Uterus (tissue), 4 donors: ENCODE measurements around the gene SEC14L5. TPM values are rescaled to one million over a fixed set of nuclear protein-coding genes. Genes with fewer than 3 reads are reported as not detected.

Experiments
- DNase-seq, 2 donors: peaks; one replicate each; pipeline ENCODE4 v3.0.0-alpha.2; 2019 to 2020
- H3K27ac ChIP-seq, 2 donors: fragments of 200-600 bp; sonication (generic); 1 replicate in 1 of 2; 2 replicates in 1 of 2; pipeline ENCODE4 v1.5.1; 2016 to 2018
- H3K27me3 ChIP-seq, 2 donors: fragments of 200-600 bp; sonication (generic); one replicate each; pipeline ENCODE4 v1.5.1; 2018 to 2019; ENCODE audit warnings: control low read depth in 1 of 2
- H3K36me3 ChIP-seq, 2 donors: fragments of 200-600 bp; sonication (generic); one replicate each; pipeline ENCODE4 v1.5.1; 2019; ENCODE audit warnings: control low read depth in 1 of 2
- H3K4me1 ChIP-seq, 2 donors: fragments of 200-600 bp; sonication (generic); one replicate each; pipeline ENCODE4 v1.5.1; 2018 to 2019; ENCODE audit warnings: control low read depth in 1 of 2
- H3K4me3 ChIP-seq, 2 donors: fragments of 200-600 bp; sonication (generic); 1 replicate in 1 of 2; 2 replicates in 1 of 2; pipeline ENCODE4 v1.5.1; 2018 to 2019; ENCODE audit warnings: mild to moderate bottlenecking in 1 of 2
- H3K9me3 ChIP-seq, 2 donors: fragments of 200-600 bp; sonication (generic); one replicate each; pipeline ENCODE4 v1.5.1; 2019; ENCODE audit warnings: control low read depth in 1 of 2
- CTCF ChIP-seq, 4 experiments: fragments of 200-600 bp in 2 of 4; fragments of 450-650 bp in 2 of 4; sonication (generic) in 2 of 4; IDR thresholded peaks; one replicate each; pipeline ENCODE4 v1.5.1; 2016 to 2019; ENCODE audit warnings: antibody characterized with exemption in 4 of 4, mild to moderate bottlenecking in 2 of 4, moderate library complexity in 1 of 4
- POLR2A ChIP-seq, 2 donors: fragments of 450-650 bp; IDR thresholded peaks; one replicate each; pipeline ENCODE4 v1.6.1; 2016; ENCODE audit warnings: antibody characterized with exemption in 2 of 2, mild to moderate bottlenecking in 1 of 2, moderate library complexity in 1 of 2
- intact Hi-C: fragments of 100-400 bp; cut with DNase I; formaldehyde crosslinking; loops from one replicate; pipeline ENCODE4 v1.15.1; 2023; ENCODE audit warnings: low total_unique reads
- total RNA-seq, 4 donors: library from RNA; depleted of rRNA in 3 of 4; stranded (reverse); fragments of >200 nt in 3 of 4; gene quantifications; one replicate each; pipeline versions ENCODE4 v1.1.0 to v1.2.4, GENCODE V29; 2014 to 2023
- donor health status: DM: yes; HTN: yes; CAD: no.

The SEC14L5 gene
- total RNA-seq, 4 donors from 2014 or later: 0.28 to 2.0 TPM; not detected in 2

- no peak overlapping the region for H3K4me3 ChIP-seq
- intact Hi-C loops: no loop called here
- no peaks in the 10 kb centered on the region for H3K4me1 ChIP-seq
- H3K36me3 ChIP-seq: no peaks in the 10 kb centered on the region
- no peaks in the 10 kb centered on the region for H3K9me3 ChIP-seq
- TF ChIP-seq CTCF (IDR thresholded peaks at IDR 0.05) (no peak), POLR2A (IDR thresholded peaks at IDR 0.05) (no peak)
- no peaks in the 10 kb centered on the region for H3K27me3 ChIP-seq
- no peak overlapping the region for H3K27ac ChIP-seq
- no peak for DNase-seq
Observed at GRCh38 chr16:5062790-5063765, 104.9 kb downstream of the SEC14L5 start.

GRCh38 chr16:5064915-5065314, 106.8 kb downstream of the SEC14L5 start:
- Histone ChIP-seq H3K27me3 (no peaks in the 10 kb centered on the region), H3K36me3 (no peaks in the 10 kb centered on the region), H3K9me3 (no peaks in the 10 kb centered on the region), H3K4me1 (no peaks in the 10 kb centered on the region), H3K4me3 (no peak overlapping the region), H3K27ac (no peak overlapping the region)
- intact Hi-C loops: no loop called here
- TF ChIP-seq CTCF (IDR thresholded peaks at IDR 0.05): no peak
- no peak for TF ChIP-seq POLR2A (IDR thresholded peaks at IDR 0.05)
- DNase-seq: no peak

- H3K4me3 ChIP-seq: no peak overlapping the region
- H3K4me1 ChIP-seq: no peaks in the 10 kb centered on the region
- no peaks in the 10 kb centered on the region for H3K27me3 ChIP-seq
- H3K9me3 ChIP-seq: no peaks in the 10 kb centered on the region
- no peaks in the 10 kb centered on the region for H3K36me3 ChIP-seq
- no peak overlapping the region for H3K27ac ChIP-seq
- intact Hi-C loops: no loop called here
- DNase-seq: no peak
- no peak for TF ChIP-seq POLR2A (IDR thresholded peaks at IDR 0.05)
Observed at GRCh38 chr16:5065326-5065725, 107.2 kb downstream of the SEC14L5 start.

- no peaks in the 10 kb centered on the region for H3K36me3 ChIP-seq
- TF ChIP-seq CTCF (IDR thresholded peaks at IDR 0.05) (no peak), POLR2A (IDR thresholded peaks at IDR 0.05) (no peak)
- DNase-seq: no peak
- no peaks in the 10 kb centered on the region for H3K9me3 ChIP-seq
- no peak within 1 kb of the TSS for H3K27ac ChIP-seq
- no peaks in the 10 kb centered on the region for H3K27me3 ChIP-seq
- H3K4me1 ChIP-seq: no peaks in the 10 kb centered on the region
- intact Hi-C loops: no loop called here
- no peak within 1 kb of the TSS for H3K4me3 ChIP-seq
Observed at GRCh38 chr16:5065813-5066212, 107.7 kb downstream of the SEC14L5 start, which contains the start of gene C16orf89. C16orf89 (minus strand) TSS chr16:5065956; CDS start chr16:5065908, 48 bp downstream.

- Histone ChIP-seq H3K27me3 (no peaks in the 10 kb centered on the region), H3K4me1 (no peaks in the 10 kb centered on the region), H3K4me3 (no peak overlapping the region), H3K36me3 (no peaks in the 10 kb centered on the region), H3K27ac (no peak overlapping the region), H3K9me3 (no peaks in the 10 kb centered on the region)
- intact Hi-C loops: no loop called here
- no peak for DNase-seq
- no peak for TF ChIP-seq POLR2A (IDR thresholded peaks at IDR 0.05)
- no peak for TF ChIP-seq CTCF (IDR thresholded peaks at IDR 0.05)
Observed at GRCh38 chr16:5066511-5066910, 108.4 kb downstream of the SEC14L5 start.

Other genes with a start within 250 kb of the SEC14L5 start
- gene ANKS3, start 224.1 kb upstream of the SEC14L5 start, total RNA-seq: 10 to 100 TPM in 3 of 4 donors, 1 to 10 TPM in 1; 2.4 to 51.7 (median 33.1) TPM
- gene DNAAF8, start 223.8 kb upstream of the SEC14L5 start, total RNA-seq: 1 to 10 TPM in 1 of 4 donors, under 1 TPM in 1, not detected in 2; 0.67 to 3.5 TPM
- 10 to 100 TPM; 11.0 to 31.2 (median 20.2) TPM for gene ZNF500, start 191.2 kb upstream of the SEC14L5 start, total RNA-seq
- not detected for gene SEPTIN12, start 170.0 kb upstream of the SEC14L5 start, total RNA-seq
- gene SMIM22, start 163.0 kb upstream of the SEC14L5 start, total RNA-seq: 1 to 10 TPM in 1 of 4 donors, not detected in 3; 4.6 TPM
- 10 to 100 TPM in 3 of 4 donors, 1 to 10 TPM in 1; 7.9 to 70.6 (median 21.5) TPM for gene ROGDI, start 155.7 kb upstream of the SEC14L5 start, total RNA-seq
- 10 to 100 TPM; 26.6 to 86.3 (median 47.1) TPM for gene GLYR1, start 111.0 kb upstream of the SEC14L5 start, total RNA-seq
- gene UBN1, start 110.8 kb upstream of the SEC14L5 start, total RNA-seq: 10 to 100 TPM in 3 of 4 donors, 1 to 10 TPM in 1; 4.9 to 56.2 (median 33.4) TPM
- gene PPL, start 21.2 kb upstream of the SEC14L5 start, total RNA-seq: 10 to 100 TPM in 3 of 4 donors, 1 to 10 TPM in 1; 8.7 to 39.6 (median 15.2) TPM
- gene NAGPA, start 75.6 kb downstream of the SEC14L5 start, total RNA-seq: 10 to 100 TPM in 1 of 4 donors, 1 to 10 TPM in 2, under 1 TPM in 1; 0.29 to 11.3 (median 8.2) TPM
- gene C16orf89, start 107.6 kb downstream of the SEC14L5 start, total RNA-seq: 10 to 100 TPM in 1 of 4 donors, 1 to 10 TPM in 1, under 1 TPM in 1, not detected in 1; 0.76 to 13.1 (median 1.1) TPM
- gene ALG1, start 113.5 kb downstream of the SEC14L5 start, total RNA-seq: 10 to 100 TPM in 2 of 4 donors, 1 to 10 TPM in 2; 4.7 to 21.3 (median 10.9) TPM
- gene EEF2KMT, start 139.5 kb downstream of the SEC14L5 start, total RNA-seq: 10 to 100 TPM in 1 of 4 donors, 1 to 10 TPM in 3; 1.0 to 13.2 (median 8.5) TPM